HFFc6 (cell line): Measurements from ENCODE around the gene DNA2. TPM values are rescaled to one million over a fixed set of nuclear protein-coding genes. Genes with fewer than 3 reads are reported as not detected.

Source experiments
- DNase-seq: peaks from one replicate; pipeline ENCODE4 v3.0.0-alpha.2; 2018
- H3K27ac Mint-ChIP-seq: 2 replicates; pipeline ENCODE4 v1.8.0; 2020; ENCODE audit warnings: mild to moderate bottlenecking, mixed read lengths
- H3K27me3 Mint-ChIP-seq: 2 replicates; pipeline ENCODE4 v1.8.0; 2021; ENCODE audit warnings: mild to moderate bottlenecking, moderate library complexity, mixed read lengths; ENCODE audit not compliant: insufficient read depth
- H3K36me3 Mint-ChIP-seq: 2 replicates; pipeline ENCODE4 v1.8.0; 2021; ENCODE audit warnings: low read depth, mixed read lengths
- H3K4me1 Mint-ChIP-seq: 2 replicates; pipeline ENCODE4 v1.8.0; 2020; ENCODE audit warnings: low read depth, mixed read lengths
- H3K4me3 Mint-ChIP-seq: 2 replicates; pipeline ENCODE4 v1.8.0; 2020; ENCODE audit warnings: mild to moderate bottlenecking, moderate library complexity, mixed read lengths
- H3K9me3 Mint-ChIP-seq: 2 replicates; pipeline ENCODE4 v1.8.0; 2020; ENCODE audit warnings: mild to moderate bottlenecking, mixed read lengths
- CTCF ChIP-seq: fragments of 200-600 bp; sonication (generic); IDR thresholded peaks from 2 replicates; pipeline ENCODE4 v1.5.0; 2021; ENCODE audit warnings: antibody characterized with exemption, mild to moderate bottlenecking
- total RNA-seq, 6 experiments: library from RNA; stranded (reverse); fragmentation: NEBNext Ultra II Directional; extraction: Animal tissue kit (Norgen Biotek cat#: 25700); gene quantifications; 2 replicates in 1 of 6; 3 replicates in 5 of 6; pipeline ENCODE4 v1.2.3, GENCODE V29; 2021

The DNA2 gene
- total RNA-seq, 6 experiments from 2014 or later = 6.2 to 8.8 (median 7.2) TPM

DNA sequence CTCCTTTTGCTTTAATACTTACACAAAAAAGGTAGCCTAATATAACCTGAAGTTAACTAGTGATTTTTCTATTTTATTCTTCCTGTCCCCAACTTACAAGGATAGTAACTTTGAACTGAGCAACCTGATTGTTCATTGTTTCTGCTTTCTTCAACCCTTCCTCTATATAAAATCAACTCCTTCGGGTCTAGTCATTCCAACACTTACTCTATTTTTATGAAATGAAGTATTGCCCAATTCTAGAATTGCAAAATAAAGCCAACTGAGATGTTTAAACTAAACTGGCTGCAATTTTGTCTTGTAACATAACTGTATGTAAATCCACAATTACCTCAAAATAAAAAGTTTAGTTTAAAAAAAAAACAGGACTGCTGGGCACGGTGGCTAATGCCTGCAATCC lies 20.3 kb upstream of the DNA2 start:
- DNase-seq = no peak
- TF ChIP-seq CTCF = no peak
- Mint-ChIP-seq H3K27ac (no peak overlapping the region), H3K36me3 (peaks cover 11% of the 10 kb centered on the region), H3K9me3 (no peaks in the 10 kb centered on the region), H3K27me3 (no peaks in the 10 kb centered on the region), H3K4me1 (no peaks in the 10 kb centered on the region), H3K4me3 (no peak overlapping the region)

- Mint-ChIP-seq H3K4me3 (no peak overlapping the region), H3K27me3 (no peaks in the 10 kb centered on the region), H3K36me3 (peaks cover 14% of the 10 kb centered on the region), H3K4me1 (no peaks in the 10 kb centered on the region), H3K9me3 (no peaks in the 10 kb centered on the region), H3K27ac (no peak overlapping the region)
- TF ChIP-seq CTCF = no peak
- DNase-seq = no peak
These were observed 18.1 kb upstream of the DNA2 start for GRCh38 chr10:68489919-68490318.

DNA sequence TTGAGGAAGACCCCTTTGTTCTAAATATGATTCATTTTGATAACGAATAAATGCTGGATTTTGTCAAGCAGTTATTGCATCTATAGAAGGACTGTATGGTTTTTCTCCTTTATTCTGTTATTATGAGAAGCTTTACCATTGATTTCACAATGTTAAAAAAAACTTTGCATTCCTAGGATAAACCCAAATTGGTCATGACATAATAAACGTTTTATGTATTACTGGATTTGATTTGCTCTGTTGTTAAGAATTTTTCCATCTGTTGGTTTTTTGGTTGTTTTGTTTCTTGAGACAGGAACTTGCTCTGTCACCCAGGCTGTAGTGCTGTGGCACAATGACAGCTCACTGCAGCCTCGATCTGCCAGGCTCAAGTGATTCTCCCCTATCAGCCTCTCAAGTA lies 2.2 kb upstream of the DNA2 start:
- H3K4me1 Mint-ChIP-seq = peaks cover 35% of the 10 kb centered on the region
- no peaks in the 10 kb centered on the region for H3K9me3 Mint-ChIP-seq
- H3K27ac Mint-ChIP-seq = no peak overlapping the region
- H3K4me3 Mint-ChIP-seq = no peak overlapping the region
- H3K36me3 Mint-ChIP-seq = peaks cover 8% of the 10 kb centered on the region; the same call in 1 of the 2 replicates
- H3K27me3 Mint-ChIP-seq = peaks cover 2% of the 10 kb centered on the region; the same call in 1 of the 2 replicates
- TF ChIP-seq CTCF = no peak
- DNase-seq = no peak

DNA sequence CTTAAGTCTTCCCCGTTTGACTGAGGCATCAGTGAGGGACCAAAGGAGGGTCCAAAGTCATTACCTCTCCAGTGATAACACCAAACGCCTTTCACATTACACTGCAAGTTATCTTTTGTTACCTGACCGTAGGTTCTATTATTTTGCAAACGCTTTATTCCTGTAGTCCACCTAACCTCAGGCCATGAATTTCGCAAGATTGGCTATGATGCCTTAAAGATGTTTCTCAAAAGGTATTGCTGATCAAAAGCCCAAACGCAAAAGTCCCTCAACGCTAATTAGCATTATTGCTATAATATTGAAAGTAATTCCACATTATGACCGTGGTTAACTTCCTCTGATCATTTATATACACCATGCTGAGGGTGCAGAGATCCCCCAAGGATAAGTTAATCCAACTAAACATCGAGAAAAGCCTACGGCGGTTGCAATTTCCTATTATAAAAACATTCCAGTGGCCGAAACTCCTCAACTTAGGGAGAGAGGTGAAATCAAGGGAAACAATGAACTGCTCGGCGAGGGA lies 649 bp downstream of the DNA2 start:
- TF ChIP-seq CTCF = no peak
- H3K36me3 Mint-ChIP-seq = no peaks in the 10 kb centered on the region
- H3K27me3 Mint-ChIP-seq = peaks cover 2% of the 10 kb centered on the region; the same call in 1 of the 2 replicates
- peak overlapping the region; percentile 97 for H3K27ac Mint-ChIP-seq
- H3K4me3 Mint-ChIP-seq = peak overlapping the region; percentile 99
- DNase-seq = no peak
- no peaks in the 10 kb centered on the region for H3K9me3 Mint-ChIP-seq
- peaks cover 35% of the 10 kb centered on the region for H3K4me1 Mint-ChIP-seq

- no peak for DNase-seq
- TF ChIP-seq CTCF = no peak
- H3K4me3 Mint-ChIP-seq = peak overlapping the region; percentile 99
- no peaks in the 10 kb centered on the region for H3K9me3 Mint-ChIP-seq
- H3K27me3 Mint-ChIP-seq = peaks cover 2% of the 10 kb centered on the region; the same call in 1 of the 2 replicates
- peaks cover 35% of the 10 kb centered on the region for H3K4me1 Mint-ChIP-seq
- peak overlapping the region; percentile 45; the same call in 1 of the 2 replicates for H3K27ac Mint-ChIP-seq
- H3K36me3 Mint-ChIP-seq = no peaks in the 10 kb centered on the region; the same call in 1 of the 2 replicates
These were observed 1.5 kb downstream of the DNA2 start for GRCh38 chr10:68470300-68470699.
